ENCODE data around the gene SETD7. TPM values are rescaled to one million over a fixed set of nuclear protein-coding genes. Genes with fewer than 3 reads are reported as not detected.

Gene SETD7
- total RNA-seq = 10 to 100 TPM; 22.8 to 23.0 TPM

DNA sequence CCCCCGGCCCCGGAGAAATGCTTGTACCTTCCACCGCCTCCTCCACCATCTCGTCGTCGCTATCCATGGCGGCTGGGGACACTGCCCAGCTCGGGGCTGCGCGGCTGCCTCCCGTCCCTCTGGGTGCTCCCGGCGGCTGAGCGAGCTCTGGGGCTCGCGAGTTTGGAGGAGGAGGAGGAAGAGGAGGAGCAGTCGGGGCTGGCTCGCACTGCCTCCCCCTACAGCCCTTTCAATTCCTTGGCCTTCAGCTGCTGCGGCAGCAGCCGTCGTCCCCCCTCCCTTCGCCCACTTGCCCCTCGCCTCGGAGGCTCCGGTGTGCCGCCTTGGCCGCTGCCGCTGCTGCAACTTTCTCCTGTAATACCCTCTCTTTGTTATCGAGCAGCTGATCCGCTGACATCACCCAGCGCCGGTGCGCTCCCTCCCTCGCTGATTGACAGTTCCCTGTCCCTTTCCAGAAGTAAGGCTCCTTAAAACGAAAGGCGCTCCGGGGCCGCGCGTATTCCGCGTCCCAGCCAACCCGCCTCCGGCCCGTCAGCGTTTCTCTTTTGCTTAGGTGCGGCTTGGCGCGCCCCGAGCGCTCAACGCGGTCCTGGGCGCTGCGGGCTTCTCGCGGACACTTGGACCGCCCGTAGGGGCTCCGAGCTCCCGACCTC is at the start of gene SETD7:
SETD7 (minus strand) TSS at position 149 of the 653 bp plus-strand sequence; CDS start at position 67, 82 bp downstream.
- CTCF ChIA-PET = interaction anchor here (1.1 to 1.5 kb wide), 3 partner anchors 255 to 378 kb away, joined by 3 to 4 read pairs (median 3); partner anchors contain the start of gene NAA15
- POLR2A ChIA-PET = interaction anchor here (0.5 to 0.8 kb wide), 2 partner anchors 408 to 541 kb away, joined by 3 to 4 read pairs; partner anchors contain the start of gene NOCT

- POLR2A ChIA-PET = no interaction called here
- CTCF ChIA-PET = no interaction called here
Observed at GRCh38 chr4:139605516-139605915, 49.5 kb upstream of the SETD7 start.

GRCh38 chr4:139603576-139604410 is 47.8 kb upstream of the SETD7 start:
- POLR2A ChIA-PET = no interaction called here
- CTCF ChIA-PET = interaction anchor here (0.8 to 3.5 kb wide), 8 partner anchors 10 to 649 kb away, joined by 3 to 14 read pairs (median 3); no protein-coding TSS in a partner anchor

DNA sequence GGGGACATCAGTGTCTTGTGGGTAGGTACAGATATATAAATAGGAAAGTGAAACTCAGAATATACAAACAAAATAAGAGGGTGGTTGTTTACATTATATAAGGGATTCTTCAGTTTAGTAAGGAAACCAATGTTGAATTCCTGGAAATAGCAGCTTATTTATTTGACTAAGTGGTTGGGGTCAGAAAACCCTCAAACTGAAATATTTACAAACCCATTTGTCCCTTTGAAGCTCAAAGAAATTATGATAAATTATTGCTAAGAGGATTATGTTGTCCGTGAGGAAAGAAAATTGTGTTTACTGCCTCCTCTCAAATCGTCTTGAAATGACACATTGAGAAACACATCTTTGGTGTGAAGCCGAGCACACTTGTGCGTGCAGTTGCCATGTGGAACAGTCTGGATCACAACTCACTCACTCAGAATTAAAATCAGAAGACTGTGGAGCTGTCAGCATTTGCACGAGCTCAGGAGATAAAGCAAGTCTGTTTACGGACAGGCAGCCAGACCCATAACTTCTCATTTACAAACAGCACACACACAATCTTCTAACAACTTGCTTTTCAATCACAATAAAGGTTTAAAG is 46.8 kb upstream of the SETD7 start:
- ChIA-PET POLR2A (no interaction called here), CTCF (interaction anchor here (1.0 to 3.5 kb wide), 5 partner anchors 30 to 54 kb away, joined by 3 to 14 read pairs (median 5); no protein-coding TSS in a partner anchor)

GRCh38 chr4:139600662-139601061 is 44.6 kb upstream of the SETD7 start:
- POLR2A ChIA-PET = no interaction called here
- CTCF ChIA-PET = no interaction called here

DNA sequence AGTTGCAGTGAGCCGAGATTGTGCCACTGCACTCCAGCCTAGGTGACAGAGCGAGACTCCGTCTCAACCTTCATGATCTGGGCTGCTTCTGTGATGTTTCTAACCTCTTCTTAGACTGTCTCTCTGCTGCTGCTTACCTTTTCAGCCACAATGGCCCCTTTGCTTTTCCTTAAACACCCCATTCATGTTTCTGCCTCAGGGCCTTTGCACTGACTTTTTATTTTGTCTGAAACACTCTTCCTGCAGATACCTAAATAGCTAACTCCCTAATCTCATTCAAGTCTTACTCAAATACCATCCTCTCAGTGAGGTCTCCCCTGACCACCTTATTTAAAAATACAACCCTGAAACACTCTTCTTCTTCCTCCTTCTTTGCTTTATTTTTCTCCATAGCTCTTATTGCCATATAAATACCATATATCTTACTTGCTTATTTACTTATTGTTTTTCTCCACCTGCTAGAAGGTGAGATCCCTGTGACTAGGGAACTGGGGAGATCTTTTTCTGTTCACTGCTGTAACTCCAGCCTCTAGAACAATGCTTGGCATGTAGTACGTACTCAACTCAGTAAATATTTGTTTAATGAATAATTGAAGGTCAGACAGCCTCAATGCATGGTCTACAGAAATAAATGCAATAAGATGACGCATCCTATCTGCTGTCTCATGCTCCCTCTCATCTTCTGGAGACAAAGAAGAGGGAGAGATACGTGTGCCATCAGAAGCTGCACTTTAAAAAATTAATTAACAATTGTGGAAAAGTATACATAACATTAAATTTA is 43.8 kb upstream of the SETD7 start:
- POLR2A ChIA-PET = no interaction called here

DNA sequence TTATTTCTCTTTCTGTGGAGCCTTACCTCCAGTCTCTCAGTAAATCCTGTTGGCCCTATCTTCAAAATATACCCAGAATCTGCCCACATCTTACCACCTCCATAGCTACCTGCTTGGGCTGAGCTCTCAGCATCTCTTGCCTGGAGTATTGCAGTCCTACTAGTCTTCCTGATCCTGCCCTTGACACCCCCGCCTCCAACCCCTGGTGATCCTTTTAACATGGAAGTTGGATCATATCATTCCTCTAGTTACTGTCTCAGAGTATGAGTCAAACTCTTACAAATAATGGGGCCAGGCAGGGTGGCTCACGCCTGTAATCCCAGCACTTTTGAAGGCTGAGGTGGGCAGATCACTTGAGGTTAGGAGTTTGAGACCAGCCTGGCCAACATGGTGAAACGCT is 43.1 kb upstream of the SETD7 start:
- ChIA-PET POLR2A (no interaction called here), CTCF (no interaction called here)

More for the DNA sequence above, 43.8 kb upstream of the SETD7 start:
- CTCF ChIA-PET = interaction anchor here (0.7 kb wide), 1 partner anchor 16 kb away, joined by 3 read pairs; no protein-coding TSS in a partner anchor

GRCh38 chr4:139596684-139597279 is 40.8 kb upstream of the SETD7 start:
- CTCF ChIA-PET = interaction anchor here (0.6 kb wide), 2 partner anchors 49 to 59 kb away, joined by 3 read pairs; no protein-coding TSS in a partner anchor
- POLR2A ChIA-PET = no interaction called here

GRCh38 chr4:139596034-139596683 is 40.1 kb upstream of the SETD7 start:
- CTCF ChIA-PET = interaction anchor here (0.6 kb wide), 1 partner anchor 60 kb away, joined by 3 read pairs; no protein-coding TSS in a partner anchor
- POLR2A ChIA-PET = no interaction called here

DNA sequence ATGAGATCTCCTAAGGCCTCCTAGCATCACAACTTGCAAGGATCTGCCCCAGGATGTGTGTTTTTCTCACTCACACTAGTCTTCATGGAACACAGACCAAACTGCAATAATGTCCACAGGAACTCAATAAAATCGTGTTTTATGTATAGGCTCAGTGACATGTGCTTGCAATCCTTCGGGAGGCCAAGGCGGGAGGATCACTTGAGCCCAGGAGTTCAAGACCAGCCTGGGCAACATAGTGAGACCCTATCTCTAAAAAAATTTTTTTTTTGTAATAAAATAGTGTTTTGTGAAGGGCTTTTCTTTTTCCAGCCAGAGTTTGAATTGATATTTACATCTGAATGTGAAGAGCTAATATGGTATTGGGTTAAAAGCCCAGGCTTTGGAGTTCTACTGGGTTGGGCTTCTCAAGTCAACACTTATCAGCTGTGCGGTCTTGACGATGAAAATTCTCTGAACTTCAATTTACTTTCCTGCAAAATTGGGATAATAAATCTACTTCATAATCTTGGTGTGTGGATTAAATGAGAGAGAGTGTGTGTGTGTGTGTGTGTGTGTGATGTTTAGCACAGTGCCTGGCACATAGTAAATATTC is 38.7 kb upstream of the SETD7 start:
- ChIA-PET CTCF (no interaction called here), POLR2A (no interaction called here)

GRCh38 chr4:139593091-139593564 is 37.1 kb upstream of the SETD7 start:
- ChIA-PET CTCF (interaction anchor here (1.0 kb wide), 1 partner anchor 11 kb away, joined by 3 read pairs; no protein-coding TSS in a partner anchor), POLR2A (no interaction called here)

GRCh38 chr4:139589336-139590018 is 33.5 kb upstream of the SETD7 start:
- ChIA-PET POLR2A (no interaction called here), CTCF (no interaction called here)

GRCh38 chr4:139587446-139587845 is 31.4 kb upstream of the SETD7 start:
- POLR2A ChIA-PET = no interaction called here
- CTCF ChIA-PET = no interaction called here

DNA sequence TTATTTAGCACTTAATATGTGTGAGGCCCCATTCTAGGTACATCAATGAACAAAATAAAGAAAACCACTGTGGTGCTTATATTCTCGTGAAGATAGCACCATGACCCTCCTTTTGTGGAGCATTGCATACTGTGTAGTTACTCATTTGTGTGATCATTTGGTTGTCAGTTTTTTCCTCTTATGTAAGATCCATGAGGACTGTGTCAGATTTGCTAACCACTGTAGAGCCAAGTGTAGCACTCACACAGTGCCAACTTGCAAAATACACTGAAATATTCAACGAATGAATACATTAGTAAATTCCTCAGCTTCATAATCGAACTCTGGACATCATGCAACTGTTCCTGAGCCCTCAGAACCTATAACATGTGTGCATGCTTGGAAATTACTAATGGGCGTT is 29.5 kb upstream of the SETD7 start:
- ChIA-PET CTCF (no interaction called here), POLR2A (no interaction called here)

DNA sequence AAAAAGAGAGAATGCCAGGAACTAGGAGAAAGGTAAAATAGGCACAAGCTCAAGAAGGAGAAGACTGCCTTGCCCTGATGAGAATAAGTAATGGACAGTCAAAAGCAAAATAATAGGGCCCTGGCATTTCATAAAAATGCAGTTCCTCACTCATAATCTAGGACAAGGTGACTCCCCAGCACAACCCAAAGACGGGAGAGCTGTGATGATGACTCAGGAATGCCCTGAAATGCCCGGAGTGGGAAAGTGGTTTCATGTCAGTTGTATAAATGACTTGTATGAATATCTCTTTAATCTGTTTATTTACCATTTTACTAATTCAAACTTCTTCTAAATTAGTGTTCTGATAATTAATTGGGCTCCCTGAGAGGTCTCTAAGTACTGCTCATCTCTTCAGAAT is 28.8 kb upstream of the SETD7 start:
- CTCF ChIA-PET = no interaction called here

DNA sequence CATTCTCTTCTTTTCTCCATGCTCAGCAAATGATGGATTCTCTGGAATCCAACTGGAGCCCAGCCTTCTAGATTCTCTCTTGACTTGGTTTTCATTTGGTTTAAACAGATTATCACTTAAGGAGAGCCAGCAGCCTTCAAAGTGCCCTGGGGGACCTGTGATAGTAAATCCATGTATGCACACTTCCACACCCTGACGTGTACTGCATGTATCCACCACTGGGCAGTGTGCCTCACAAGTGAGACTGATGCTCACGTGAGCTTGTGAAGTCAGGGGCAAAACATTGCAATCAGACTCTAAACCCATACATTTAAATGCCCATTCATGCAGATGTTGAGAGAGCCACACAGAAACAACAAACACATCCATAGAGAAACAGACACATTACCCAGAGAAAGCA is 28.0 kb upstream of the SETD7 start:
- POLR2A ChIA-PET = no interaction called here
- CTCF ChIA-PET = interaction anchor here (0.6 kb wide), 1 partner anchor 16 kb away, joined by 3 read pairs; no protein-coding TSS in a partner anchor

More for the DNA sequence above, 28.8 kb upstream of the SETD7 start:
- POLR2A ChIA-PET = no interaction called here

GRCh38 chr4:139582044-139582443 is 26.0 kb upstream of the SETD7 start:
- ChIA-PET POLR2A (no interaction called here), CTCF (interaction anchor here (0.6 kb wide), 1 partner anchor 692 kb away, joined by 3 read pairs; no protein-coding TSS in a partner anchor)

- ChIA-PET POLR2A (no interaction called here), CTCF (no interaction called here)
Observed at GRCh38 chr4:139581096-139581495, 25.1 kb upstream of the SETD7 start.
